GM10847 (cell line): Measurements from ENCODE around the gene FSTL3.

Experiments
- POLR2A ChIP-seq: IDR thresholded peaks from 2 replicates; pipeline ENCODE4 v1.6.1; 2011; ENCODE audit not compliant: insufficient read length; ENCODE audit errors: extremely low read depth

FSTL3 gene

DNA sequence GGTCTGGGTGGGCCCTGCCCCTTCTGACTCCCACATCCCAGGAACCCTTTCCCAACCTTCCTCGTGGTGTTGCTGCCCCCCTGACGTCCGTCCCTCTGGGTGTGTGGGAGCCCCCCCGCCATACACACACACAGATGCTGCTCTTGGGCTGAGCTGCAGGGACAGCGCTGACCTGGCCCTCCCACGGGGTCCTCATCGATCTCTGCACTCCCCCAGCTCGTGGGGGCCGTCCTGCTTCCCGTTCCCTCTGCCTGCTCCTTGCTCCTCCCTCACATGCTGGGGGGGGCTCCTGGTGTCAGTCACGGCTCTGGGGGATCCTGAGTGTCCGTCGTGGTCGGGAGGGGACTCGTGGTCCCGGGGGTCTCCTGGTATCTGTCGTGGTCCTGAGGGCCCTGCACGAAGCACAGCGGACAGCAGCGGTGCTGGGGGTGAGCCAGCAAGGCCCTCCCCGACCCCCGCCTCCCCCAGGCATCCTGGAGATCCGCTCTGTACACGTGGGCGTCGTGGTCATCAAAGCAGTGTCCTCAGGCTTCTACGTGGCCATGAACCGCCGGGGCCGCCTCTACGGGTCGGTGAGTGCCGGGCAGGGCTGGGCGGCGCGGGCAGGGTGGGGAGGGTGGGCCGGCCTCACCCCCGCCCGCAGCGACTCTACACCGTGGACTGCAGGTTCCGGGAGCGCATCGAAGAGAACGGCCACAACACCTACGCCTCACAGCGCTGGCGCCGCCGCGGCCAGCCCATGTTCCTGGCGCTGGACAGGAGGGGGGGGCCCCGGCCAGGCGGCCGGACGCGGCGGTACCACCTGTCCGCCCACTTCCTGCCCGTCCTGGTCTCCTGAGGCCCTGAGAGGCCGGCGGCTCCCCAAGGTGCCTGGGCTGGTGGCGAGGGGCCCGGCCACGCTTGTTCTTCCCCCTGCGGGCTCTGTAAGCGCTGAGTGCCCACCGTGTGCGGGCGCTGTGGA, 33.1 kb upstream of the FSTL3 start:
- no peak for TF ChIP-seq POLR2A

DNA sequence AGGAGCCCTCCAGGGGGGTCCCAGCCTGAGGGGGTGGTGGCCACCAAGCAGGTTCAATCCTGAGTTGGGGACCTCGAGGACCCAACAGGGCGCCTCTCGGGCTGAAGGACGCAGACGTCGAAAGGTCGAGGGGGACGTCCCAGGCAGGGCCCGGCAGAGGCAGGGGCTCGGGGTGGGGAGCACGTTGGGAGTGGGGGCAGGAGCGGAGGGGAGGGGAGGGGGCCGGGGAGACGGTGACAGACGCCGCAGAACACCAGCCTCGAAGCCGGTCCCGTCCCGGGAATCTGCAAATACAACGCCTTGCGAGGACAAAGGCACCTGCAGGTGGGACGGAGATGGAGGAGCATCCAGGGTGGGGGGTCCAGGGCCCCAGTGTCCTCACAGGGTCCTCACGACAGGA, 32.5 kb upstream of the FSTL3 start:
- TF ChIP-seq POLR2A, result no peak

GRCh38 chr19:644363-644762, 31.8 kb upstream of the FSTL3 start:
- TF ChIP-seq POLR2A, result no peak

DNA sequence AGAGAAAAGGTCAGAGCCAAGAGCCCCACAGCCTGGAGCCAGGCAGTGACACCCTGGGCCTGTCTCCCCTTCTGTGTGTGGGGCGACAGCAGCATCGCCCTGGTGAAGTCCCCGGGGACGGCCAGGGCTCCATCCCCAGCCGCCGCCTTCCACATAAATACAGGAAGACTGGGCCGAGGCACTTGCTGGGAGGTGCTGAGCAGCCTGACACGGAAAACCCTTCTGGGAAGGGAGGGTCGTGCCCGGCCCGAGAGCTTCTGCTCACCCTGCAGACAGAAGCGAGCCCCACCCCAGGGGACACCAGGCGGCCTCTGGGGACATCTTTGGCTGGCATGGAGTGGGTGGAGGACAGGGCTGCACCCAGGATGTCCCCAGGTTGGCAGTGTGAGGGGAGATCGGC, 31.4 kb upstream of the FSTL3 start:
- no peak for TF ChIP-seq POLR2A

GRCh38 chr19:645912-646778, 30.0 kb upstream of the FSTL3 start:
- no peak for TF ChIP-seq POLR2A

GRCh38 chr19:646779-647565, 29.2 kb upstream of the FSTL3 start:
- no peak for TF ChIP-seq POLR2A

DNA sequence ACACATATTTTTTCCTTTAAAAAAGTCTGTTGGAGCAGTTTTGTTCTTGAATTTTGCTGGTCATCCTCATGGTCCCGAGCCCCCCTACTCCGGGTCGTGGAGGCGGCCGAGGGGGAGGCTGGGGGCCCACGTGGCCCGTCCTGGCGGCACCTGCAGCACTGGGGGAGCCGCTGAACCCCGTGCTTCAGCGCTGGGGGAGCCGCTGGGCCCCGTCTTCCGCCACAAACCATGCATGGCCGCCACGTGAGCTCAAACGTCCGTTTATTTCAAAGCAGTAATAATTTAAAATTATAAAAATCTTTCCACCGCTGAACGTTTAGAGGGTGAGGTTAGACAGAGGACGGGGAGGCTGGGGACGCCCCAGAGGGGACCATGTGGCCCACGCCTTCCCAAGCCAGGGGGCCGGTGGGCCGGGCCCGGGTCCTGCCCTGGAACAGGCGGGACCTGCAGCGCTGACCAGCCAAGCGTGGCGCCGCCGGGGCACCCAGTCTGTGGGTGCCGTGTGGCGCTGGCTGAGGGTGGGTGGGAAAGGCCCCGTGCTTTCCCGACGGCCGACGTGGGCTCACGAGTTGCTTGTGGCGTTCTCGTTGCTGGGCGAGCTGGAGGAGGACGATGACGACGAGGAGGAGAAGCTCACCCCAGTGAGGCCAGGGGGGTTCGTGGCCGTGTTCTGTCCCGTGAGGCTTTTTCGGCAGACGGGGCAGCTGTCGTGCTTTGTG, 28.5 kb upstream of the FSTL3 start:
- no peak for TF ChIP-seq POLR2A

DNA sequence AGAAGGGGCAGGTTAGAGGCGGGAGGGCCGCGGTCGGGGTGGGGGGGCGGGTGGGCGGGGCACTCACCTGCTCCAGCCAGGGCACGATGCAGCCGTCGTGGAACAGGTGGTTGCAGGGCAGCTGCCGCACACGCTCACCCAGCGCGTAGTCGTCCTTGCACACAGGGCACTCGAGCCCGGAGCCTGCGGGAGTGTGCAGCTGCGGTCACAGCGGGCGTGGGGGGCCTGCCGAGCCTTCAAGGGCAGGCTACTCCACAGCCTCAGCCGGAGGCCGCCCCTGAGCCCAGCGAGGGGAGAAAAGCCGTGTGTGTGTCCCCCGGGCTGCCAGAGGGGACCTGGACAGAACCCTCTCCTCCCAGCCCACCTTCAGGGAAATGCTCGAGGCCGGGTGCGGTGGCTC, 27.9 kb upstream of the FSTL3 start:
- TF ChIP-seq POLR2A, result no peak

GRCh38 chr19:648904-649801, 27.0 kb upstream of the FSTL3 start:
- no peak for TF ChIP-seq POLR2A

DNA sequence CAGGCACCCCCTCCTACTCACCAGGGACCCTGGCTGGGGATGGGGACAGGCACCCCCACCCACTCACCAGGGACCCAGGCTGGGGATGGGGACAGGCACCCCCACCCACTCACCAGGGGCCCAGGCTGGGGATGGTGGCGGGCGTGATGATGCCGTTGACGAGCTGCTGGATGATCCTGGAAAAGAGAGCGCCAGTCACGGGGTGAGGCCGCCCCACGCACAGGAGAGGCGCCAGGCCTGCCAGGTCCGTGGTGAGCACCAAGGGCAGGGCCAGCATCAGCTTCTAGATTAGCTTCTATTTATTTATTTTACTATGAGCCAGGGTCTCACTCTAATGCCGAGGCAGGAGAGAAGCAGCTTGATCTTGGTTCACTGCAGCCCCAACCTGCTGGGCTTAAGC, 26.1 kb upstream of the FSTL3 start:
- no peak for TF ChIP-seq POLR2A

- no peak for TF ChIP-seq POLR2A
Observed at GRCh38 chr19:651114-651818, 24.9 kb upstream of the FSTL3 start.

DNA sequence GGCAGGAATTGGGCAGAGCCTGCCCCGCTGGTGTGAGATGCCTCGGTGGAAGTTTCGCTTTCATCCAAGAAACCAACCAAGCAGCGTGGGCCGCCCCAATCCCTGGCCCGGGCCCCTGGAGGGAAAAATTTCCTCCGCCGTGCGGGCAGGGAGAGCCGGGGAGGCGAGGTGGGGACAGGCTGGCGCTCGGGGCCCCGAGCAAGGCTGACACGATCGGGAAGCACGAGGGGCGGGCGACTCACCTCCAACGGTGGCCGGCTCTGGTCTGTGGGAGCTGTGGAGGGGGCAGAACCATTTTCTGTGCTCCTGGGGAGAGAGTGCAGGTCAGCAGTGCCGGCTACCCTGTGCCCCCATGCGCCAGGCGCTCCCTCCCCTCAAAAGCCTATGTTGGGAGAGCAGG, 24.2 kb upstream of the FSTL3 start:
- no peak for TF ChIP-seq POLR2A

- no peak for TF ChIP-seq POLR2A
Observed at GRCh38 chr19:652467-653389, 23.5 kb upstream of the FSTL3 start.
